ENCODE results near the gene KCTD3.

- TF ChIP-seq CTCF (IDR thresholded peaks at IDR 0.05) (no peak), POLR2A (IDR thresholded peaks at IDR 0.05) (no peak)
These were observed 81.9 kb downstream of the KCTD3 start for GRCh38 chr1:215648957-215649356.
